SK-N-SH treated with all-trans-retinoic acid at 6 μM for 48 hours (cell line): ENCODE data around the gene PAQR6.

Experiments used
- CREB5 ChIP-seq: fragments of 250-450 bp; sonication (Bioruptor Pico); IDR thresholded peaks from 2 replicates; pipeline ENCODE4 v1.5.1; 2020; ENCODE audit warnings: low read depth, mild to moderate bottlenecking, moderate library complexity
- GLIS3 ChIP-seq: fragments of 250-450 bp; sonication (Bioruptor Pico); IDR thresholded peaks from 2 replicates; pipeline ENCODE4 v1.5.0; 2020; ENCODE audit warnings: mild to moderate bottlenecking, moderate library complexity
- PATZ1 ChIP-seq: fragments of 250-450 bp; sonication (Bioruptor Pico); IDR thresholded peaks from 2 replicates; pipeline ENCODE4 v1.8.0; 2020; ENCODE audit warnings: mild to moderate bottlenecking, moderate library complexity, borderline replicate concordance
- POU6F1 ChIP-seq: fragments of 250-450 bp; sonication (Bioruptor Pico); IDR thresholded peaks from 2 replicates; pipeline ENCODE4 v1.8.0; 2021; ENCODE audit warnings: low read depth, mild to moderate bottlenecking, moderate library complexity, borderline replicate concordance
- RARB ChIP-seq: fragments of 250-450 bp; sonication (Bioruptor Pico); IDR thresholded peaks from 2 replicates; pipeline ENCODE4 v1.8.0; 2021; ENCODE audit warnings: mild to moderate bottlenecking, moderate library complexity
- TOX ChIP-seq: fragments of 250-450 bp; sonication (Bioruptor Pico); IDR thresholded peaks from 2 replicates; pipeline ENCODE4 v1.8.0; 2021; ENCODE audit warnings: mild to moderate bottlenecking, moderate library complexity, borderline replicate concordance
- ZFP30 ChIP-seq: fragments of 450-650 bp; formaldehyde crosslinking; IDR thresholded peaks from 2 replicates; pipeline ENCODE4 v1.5.0; 2022; ENCODE audit warnings: mild to moderate bottlenecking, moderate library complexity

DNA sequence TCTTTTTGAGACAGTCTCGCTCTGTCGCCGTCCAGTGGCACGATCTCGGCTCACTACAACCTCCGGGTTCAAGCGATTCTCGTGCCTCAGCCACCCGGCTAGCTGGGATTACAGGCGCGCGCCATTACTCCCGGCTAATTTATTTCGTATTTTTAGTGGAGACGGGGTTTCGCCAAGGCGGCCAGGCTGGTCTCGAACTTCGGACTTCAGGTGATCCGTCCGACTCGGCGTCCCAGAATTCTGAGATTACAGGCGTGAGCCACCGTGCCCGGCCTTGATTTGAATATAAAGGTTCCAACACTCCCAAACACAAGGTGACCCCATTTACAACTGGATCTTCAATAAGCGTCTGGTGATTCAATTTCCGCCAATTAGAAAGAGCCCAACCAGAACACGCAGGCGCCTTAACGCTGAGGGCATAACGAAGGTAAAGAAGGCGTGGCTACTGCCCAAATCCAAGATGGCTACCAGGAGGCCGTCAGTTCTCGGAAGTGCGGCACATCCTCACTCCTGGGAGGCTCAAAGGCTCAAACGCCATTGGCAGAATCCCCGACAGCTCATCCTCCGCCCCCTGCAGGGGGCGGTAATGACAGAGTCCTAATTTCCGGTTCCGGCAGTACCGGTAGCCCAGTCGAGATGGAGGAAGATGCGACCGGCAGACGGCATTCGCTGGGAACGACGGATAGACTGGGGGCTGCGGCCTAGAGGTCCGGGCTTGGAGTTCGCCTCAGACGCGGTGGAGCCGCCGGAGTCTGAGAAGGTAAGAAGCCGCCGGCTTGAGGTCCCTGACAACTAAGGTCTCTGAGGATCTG lies 54.2 kb downstream of the PAQR6 start, which contains the start of gene SLC25A44:
- TF ChIP-seq RARB (CRISPR knock-in tag) (no peak), ZFP30 (CRISPR knock-in tag) (no peak), TOX (CRISPR knock-in tag) (no peak), PATZ1 (CRISPR knock-in tag) (no peak), CREB5 (CRISPR knock-in tag) (no peak), GLIS3 (CRISPR knock-in tag) (no peak), POU6F1 (CRISPR knock-in tag) (no peak)
